HFF-Myc (cell line): Measurements from ENCODE around the gene EFEMP2.

Experiments
- DNase-seq: peaks from one replicate; pipeline ENCODE4 v3.0.0-alpha.2; 2011; ENCODE audit warnings: low read depth; ENCODE audit errors: extremely low read depth
- H3K4me3 ChIP-seq: replicated peaks from 2 replicates; pipeline ENCODE4 v1.5.1; 2011; ENCODE audit warnings: low read depth, mild to moderate bottlenecking, control low read depth, low read length
- CTCF ChIP-seq: IDR thresholded peaks from 2 replicates; pipeline ENCODE4 v1.5.1; 2012; ENCODE audit warnings: mild to moderate bottlenecking, low read depth, low read length, control low read depth; ENCODE audit errors: missing control alignments

EFEMP2 gene

GRCh38 chr11:65919141-65919572, 46.6 kb upstream of the EFEMP2 start, which contains the start of gene DRAP1:
Gene DRAP1, plus strand, starts transcription at chr11:65919426. Its CDS starts 76 bp downstream, at chr11:65919502.
- peak; percentile 82 for DNase-seq
- TF ChIP-seq CTCF = no peak
- H3K4me3 ChIP-seq = peak within 1 kb of the TSS; percentile 99

GRCh38 chr11:65918211-65919140, 45.9 kb upstream of the EFEMP2 start, which contains the start of gene C11orf68:
Gene C11orf68, minus strand, starts transcription at chr11:65919062. Its CDS starts 31 bp downstream, at chr11:65919031.
- DNase-seq = no peak
- no peak for TF ChIP-seq CTCF

GRCh38 chr11:65917434-65918210, 45.0 kb upstream of the EFEMP2 start:
- TF ChIP-seq CTCF = no peak
- H3K4me3 ChIP-seq = peak overlapping the region; percentile 99
- no peak for DNase-seq

More at GRCh38 chr11:65918211-65919140, 45.9 kb upstream of the EFEMP2 start, which contains the start of gene C11orf68:
- H3K4me3 ChIP-seq = peak within 1 kb of the TSS; percentile 99

GRCh38 chr11:65917077-65917433, 44.5 kb upstream of the EFEMP2 start:
- H3K4me3 ChIP-seq = peak overlapping the region; percentile 99
- TF ChIP-seq CTCF = no peak
- DNase-seq = no peak

GRCh38 chr11:65916391-65916790, 43.8 kb upstream of the EFEMP2 start:
- H3K4me3 ChIP-seq = peak overlapping the region; percentile 99
- DNase-seq = no peak
- TF ChIP-seq CTCF = no peak

GRCh38 chr11:65915821-65916251, 43.2 kb upstream of the EFEMP2 start:
- DNase-seq = peak; percentile 94
- H3K4me3 ChIP-seq = peak overlapping the region; percentile 99
- no peak for TF ChIP-seq CTCF
